ENCODE results near the gene MAP3K8. TPM values are rescaled to one million over a fixed set of nuclear protein-coding genes. Genes with fewer than 3 reads are reported as not detected.
A peak's percentile ranks its signal among the peaks of the same experiment; 100 is the strongest.

The MAP3K8 gene
- total RNA-seq, 6 donors from 2014 or later = 32.5 to 71.2 (median 42.8) TPM

DNA sequence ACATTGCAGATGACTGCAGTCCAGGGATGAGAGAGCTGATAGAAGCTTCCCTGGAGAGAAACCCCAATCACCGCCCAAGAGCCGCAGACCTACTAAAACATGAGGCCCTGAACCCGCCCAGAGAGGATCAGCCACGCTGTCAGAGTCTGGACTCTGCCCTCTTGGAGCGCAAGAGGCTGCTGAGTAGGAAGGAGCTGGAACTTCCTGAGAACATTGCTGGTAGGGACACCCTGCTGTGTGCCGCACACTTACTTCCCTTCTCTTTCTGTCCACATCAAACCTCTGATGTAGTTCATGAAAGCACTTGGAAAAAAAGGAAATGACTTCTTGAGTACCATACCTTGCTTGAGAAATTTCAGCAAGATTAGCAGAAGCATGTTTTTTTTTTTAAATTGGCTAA is 25.3 kb downstream of the MAP3K8 start:
- peak in 1 of 2 donors; percentile 66 for DNase-seq
- no peaks in the 10 kb centered on the region for H3K27me3 ChIP-seq
- H3K4me1 ChIP-seq = peaks cover 31 to 56% (median 44%) of the 10 kb centered on the region in 4 donors
- ATAC-seq (ENCODE audit: low FRiP score in 2 of 2) = peak; percentile 61 to 74
- WGBS, 2 donors = 70 to 75% methylated on average over 6 of the region's 6 CpGs
- no peaks in the 10 kb centered on the region for H3K9me3 ChIP-seq
- no peak overlapping the region for H3K4me3 ChIP-seq
- TF ChIP-seq POLR2AphosphoS5 (IDR thresholded peaks at IDR 0.05) (peak in 1 of 2 donors; percentile 10), POLR2A (IDR thresholded peaks at IDR 0.05) (peak in 1 of 4 donors; percentile 35), EP300 (IDR thresholded peaks at IDR 0.05) (no peak)
- TF ChIP-seq, protein P1, sequence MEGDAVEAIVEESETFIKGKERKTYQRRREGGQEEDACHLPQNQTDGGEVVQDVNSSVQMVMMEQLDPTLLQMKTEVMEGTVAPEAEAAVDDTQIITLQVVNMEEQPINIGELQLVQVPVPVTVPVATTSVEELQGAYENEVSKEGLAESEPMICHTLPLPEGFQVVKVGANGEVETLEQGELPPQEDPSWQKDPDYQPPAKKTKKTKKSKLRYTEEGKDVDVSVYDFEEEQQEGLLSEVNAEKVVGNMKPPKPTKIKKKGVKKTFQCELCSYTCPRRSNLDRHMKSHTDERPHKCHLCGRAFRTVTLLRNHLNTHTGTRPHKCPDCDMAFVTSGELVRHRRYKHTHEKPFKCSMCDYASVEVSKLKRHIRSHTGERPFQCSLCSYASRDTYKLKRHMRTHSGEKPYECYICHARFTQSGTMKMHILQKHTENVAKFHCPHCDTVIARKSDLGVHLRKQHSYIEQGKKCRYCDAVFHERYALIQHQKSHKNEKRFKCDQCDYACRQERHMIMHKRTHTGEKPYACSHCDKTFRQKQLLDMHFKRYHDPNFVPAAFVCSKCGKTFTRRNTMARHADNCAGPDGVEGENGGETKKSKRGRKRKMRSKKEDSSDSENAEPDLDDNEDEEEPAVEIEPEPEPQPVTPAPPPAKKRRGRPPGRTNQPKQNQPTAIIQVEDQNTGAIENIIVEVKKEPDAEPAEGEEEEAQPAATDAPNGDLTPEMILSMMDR (IDR thresholded peaks at IDR 0.05) = no peak
- peaks cover 36 to 69% (median 49%) of the 10 kb centered on the region in 4 donors for H3K36me3 ChIP-seq
- peak overlapping the region; percentile 37 to 85 (median 64) for H3K27ac ChIP-seq

DNA sequence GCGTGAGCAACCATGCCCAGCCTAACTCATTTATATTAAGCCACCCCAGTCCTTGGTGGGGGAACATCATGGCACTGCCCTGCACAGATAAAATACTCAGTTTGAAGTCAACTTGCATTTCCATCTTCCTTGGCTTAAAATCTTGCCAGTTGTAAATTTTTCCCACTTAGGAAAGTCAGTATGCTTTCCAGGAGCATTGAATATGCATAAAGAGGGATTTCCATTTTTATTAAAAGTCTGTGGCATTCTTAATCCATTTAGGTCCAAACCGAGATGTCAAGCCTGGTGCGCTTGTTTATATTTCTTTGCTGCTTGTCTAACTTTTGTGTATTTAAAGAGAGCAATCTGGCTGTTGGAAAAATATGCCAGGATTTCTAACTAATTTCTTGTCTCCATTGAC is 26.1 kb downstream of the MAP3K8 start:
- Histone ChIP-seq H3K4me3 (no peak overlapping the region), H3K9me3 (no peaks in the 10 kb centered on the region), H3K27ac (peak overlapping the region in 1 of 4 donors; percentile 85), H3K4me1 (peaks cover 28 to 47% (median 36%) of the 10 kb centered on the region in 4 donors), H3K36me3 (peaks cover 36 to 68% (median 49%) of the 10 kb centered on the region in 4 donors), H3K27me3 (no peaks in the 10 kb centered on the region)
- DNase-seq (no peak), ATAC-seq (ENCODE audit: low FRiP score in 2 of 2) (no peak)
- 96 to 97% methylated on average over 3 of the region's 3 CpGs for WGBS, 2 donors
- TF ChIP-seq EP300 (IDR thresholded peaks at IDR 0.05) (no peak), POLR2A (IDR thresholded peaks at IDR 0.05) (no peak), POLR2AphosphoS5 (IDR thresholded peaks at IDR 0.05) (no peak)
- TF ChIP-seq, protein P1 (IDR thresholded peaks at IDR 0.05) = no peak

DNA sequence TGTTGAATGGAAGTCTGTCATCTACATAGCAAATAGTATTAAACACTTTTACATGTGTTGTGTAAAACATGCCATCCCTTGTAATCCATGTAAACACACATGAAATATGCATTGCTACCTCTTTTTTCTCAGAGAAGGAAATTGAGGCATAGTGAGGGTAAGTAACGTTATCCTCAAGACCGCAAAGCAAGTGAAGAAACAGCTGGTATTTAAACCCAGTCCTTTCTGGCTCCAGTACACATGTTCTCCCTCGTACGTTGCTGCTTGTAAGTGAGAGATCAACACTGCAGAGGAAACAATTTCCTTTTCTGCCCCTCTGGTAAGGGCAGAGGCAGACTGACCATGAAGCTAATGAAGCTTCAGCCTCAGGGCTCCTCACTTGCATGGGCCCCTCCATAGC is 28.5 kb downstream of the MAP3K8 start:
- ATAC-seq (ENCODE audit: low FRiP score in 2 of 2) (no peak), DNase-seq (no peak)
- peak overlapping the region in 1 of 4 donors; percentile 4 for H3K27ac ChIP-seq
- peaks cover 4 to 23% (median 13%) of the 10 kb centered on the region in 4 donors for H3K4me1 ChIP-seq
- no peaks in the 10 kb centered on the region for H3K9me3 ChIP-seq
- TF ChIP-seq EP300 (IDR thresholded peaks at IDR 0.05) (no peak), POLR2AphosphoS5 (IDR thresholded peaks at IDR 0.05) (no peak), POLR2A (IDR thresholded peaks at IDR 0.05) (no peak)
- TF ChIP-seq, protein P1 (IDR thresholded peaks at IDR 0.05) = no peak
- no peak overlapping the region for H3K4me3 ChIP-seq
- H3K27me3 ChIP-seq = no peaks in the 10 kb centered on the region
- 61 to 78% methylated on average over 4 of the region's 4 CpGs for WGBS, 2 donors
- peaks cover 36 to 54% (median 47%) of the 10 kb centered on the region in 4 donors for H3K36me3 ChIP-seq

DNA sequence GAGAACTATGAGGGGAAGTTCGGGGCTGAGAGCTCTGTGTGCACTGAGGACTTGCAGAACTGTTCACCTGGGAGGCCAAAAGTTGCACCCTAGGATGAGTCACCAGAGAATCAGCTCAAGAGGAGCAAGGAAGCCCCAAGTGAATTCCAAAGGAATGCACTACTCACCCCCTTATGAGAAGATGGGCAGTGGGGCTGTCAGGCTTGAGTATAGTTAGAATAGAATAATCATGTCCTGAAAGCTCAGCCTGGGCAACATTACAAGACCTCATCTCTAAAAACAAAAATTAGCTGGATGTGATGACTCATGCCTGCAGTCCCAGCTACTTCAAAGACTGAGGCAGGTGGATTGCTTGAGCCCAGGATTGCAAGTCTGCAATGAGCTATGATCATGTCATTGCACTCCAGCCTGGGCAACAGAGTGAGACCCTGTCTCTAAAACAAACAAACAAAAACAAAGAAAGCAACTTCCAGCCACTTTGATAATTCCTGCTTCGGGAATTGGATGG is 30.0 kb downstream of the MAP3K8 start:
- 70 to 90% methylated on average over 2 of the region's 2 CpGs for WGBS, 2 donors
- H3K27me3 ChIP-seq = no peaks in the 10 kb centered on the region
- peak in 1 of 2 donors; percentile 24 for ATAC-seq (ENCODE audit: low FRiP score in 2 of 2)
- H3K4me1 ChIP-seq = peaks cover 0 to 9% (median 6%) of the 10 kb centered on the region in 4 donors
- TF ChIP-seq POLR2AphosphoS5 (IDR thresholded peaks at IDR 0.05) = no peak
- no peak for TF ChIP-seq POLR2A (IDR thresholded peaks at IDR 0.05)
- no peak for TF ChIP-seq EP300 (IDR thresholded peaks at IDR 0.05)
- TF ChIP-seq, protein P1 (IDR thresholded peaks at IDR 0.05) = no peak
- peaks cover 29 to 39% (median 32%) of the 10 kb centered on the region in 4 donors for H3K36me3 ChIP-seq
- DNase-seq = no peak
- no peak overlapping the region for H3K27ac ChIP-seq
- H3K9me3 ChIP-seq = no peaks in the 10 kb centered on the region
- H3K4me3 ChIP-seq = no peak overlapping the region

DNA sequence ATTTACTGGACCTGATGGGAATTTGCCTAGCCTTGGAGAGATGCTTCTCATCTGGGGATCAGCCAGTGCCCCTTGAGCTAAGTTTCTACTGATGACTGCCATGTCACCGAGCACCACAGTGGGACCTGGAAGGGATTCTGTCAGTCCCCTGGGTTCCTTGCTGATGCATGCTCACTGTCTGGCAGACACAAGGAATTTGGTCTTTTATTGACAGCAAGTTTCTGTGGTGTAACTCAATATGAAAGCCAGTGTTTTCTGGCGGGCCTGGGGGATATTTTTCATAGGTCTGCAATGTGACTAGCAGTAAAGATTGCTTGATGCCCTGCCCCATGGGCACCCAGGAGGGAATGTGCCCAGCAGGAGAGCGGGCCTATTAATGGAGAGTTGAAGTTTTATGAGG is 30.7 kb downstream of the MAP3K8 start:
- no peaks in the 10 kb centered on the region for H3K27me3 ChIP-seq
- DNase-seq (no peak), ATAC-seq (ENCODE audit: low FRiP score in 2 of 2) (no peak)
- no peak overlapping the region for H3K4me3 ChIP-seq
- no peak for TF ChIP-seq EP300 (IDR thresholded peaks at IDR 0.05)
- TF ChIP-seq POLR2A (IDR thresholded peaks at IDR 0.05) = no peak
- TF ChIP-seq POLR2AphosphoS5 (IDR thresholded peaks at IDR 0.05) = no peak
- TF ChIP-seq, protein P1 (IDR thresholded peaks at IDR 0.05) = no peak
- whole genome bisulfite sequencing, 2 donors = 90 to 93% methylated on average over 3 of the region's 3 CpGs
- no peak overlapping the region for H3K27ac ChIP-seq
- no peaks in the 10 kb centered on the region for H3K9me3 ChIP-seq
- peaks cover 22 to 32% (median 25%) of the 10 kb centered on the region in 4 donors for H3K36me3 ChIP-seq
- peaks cover 0 to 7% (median 4%) of the 10 kb centered on the region in 4 donors for H3K4me1 ChIP-seq

Measured in upper lobe of left lung (tissue), 6 donors.